Calu3 (cell line): ENCODE results near the gene TOP3A. TPM values are rescaled to one million over a fixed set of nuclear protein-coding genes. Genes with fewer than 3 reads are reported as not detected.

Source experiments
- BruUV-seq: library from RNA; stranded (reverse); fragments of 400-500 nt; replicated peaks from 2 replicates; lab custom pipeline; 2021; lab: Mats Ljungman, UMichigan
- CTCF ChIA-PET: fragments of 300-600 bp; sonication (Branson Sonifier 250); formaldehyde crosslinking; loops from one replicate; lab custom pipeline; 2022; ENCODE audit warnings: antibody characterized with exemption; lab: Charles Lee
- DNase-seq: peaks from one replicate; pipeline ENCODE4 v3.0.0; 2022
- H3K27ac Mint-ChIP-seq: one replicate; pipeline ENCODE4 v1.8.0; 2022; ENCODE audit warnings: mixed read lengths; ENCODE audit not compliant: unreplicated experiment
- H3K27me3 Mint-ChIP-seq: one replicate; pipeline ENCODE4 v1.8.0; 2022; ENCODE audit warnings: mixed read lengths; ENCODE audit not compliant: unreplicated experiment
- H3K36me3 Mint-ChIP-seq: one replicate; pipeline ENCODE4 v1.8.0; 2022; ENCODE audit warnings: mild to moderate bottlenecking, moderate library complexity, mixed read lengths; ENCODE audit not compliant: insufficient read depth, unreplicated experiment
- H3K4me1 Mint-ChIP-seq: one replicate; pipeline ENCODE4 v1.8.0; 2022; ENCODE audit warnings: mild to moderate bottlenecking, low read depth, mixed read lengths; ENCODE audit not compliant: unreplicated experiment
- H3K4me3 Mint-ChIP-seq: one replicate; pipeline ENCODE4 v1.8.0; 2022; ENCODE audit warnings: mild to moderate bottlenecking, low read depth, moderate library complexity, mixed read lengths; ENCODE audit not compliant: unreplicated experiment
- H3K9me3 Mint-ChIP-seq: one replicate; pipeline ENCODE4 v1.8.0; 2022; ENCODE audit warnings: low read depth, mixed read lengths; ENCODE audit not compliant: unreplicated experiment
- CTCF ChIP-seq: fragments of 200-600 bp; IDR thresholded peaks from one replicate; pipeline ENCODE4 v1.8.0; 2022; ENCODE audit warnings: antibody characterized with exemption; ENCODE audit not compliant: unreplicated experiment
- intact Hi-C: fragments of 100-400 bp; cut with micrococcal nuclease; formaldehyde crosslinking; loops from one replicate; pipeline ENCODE4 v1.10.0; 2022; ENCODE audit not compliant: unreplicated experiment
- total RNA-seq: library from RNA; stranded (reverse); gene quantifications from 2 replicates; pipeline ENCODE4 v1.2.3, GENCODE V29; 2022

Gene TOP3A
- total RNA-seq, 1 experiment from 2014 or later: 39.7 TPM

- intact Hi-C loops: no loop called here
- Mint-ChIP-seq H3K36me3 (peaks cover 5% of the 10 kb centered on the region), H3K9me3 (no peaks in the 10 kb centered on the region), H3K4me1 (peaks cover 8% of the 10 kb centered on the region), H3K27me3 (no peaks in the 10 kb centered on the region), H3K27ac (no peak overlapping the region), H3K4me3 (no peak overlapping the region)
- CTCF ChIA-PET: no interaction called here
- no TSS peak for BruUV-seq
- no peak for TF ChIP-seq CTCF
- DNase-seq: no peak
Observed at GRCh38 chr17:18233803-18234518, 80.8 kb downstream of the TOP3A start.

GRCh38 chr17:18231164-18231563, 83.6 kb downstream of the TOP3A start:
- intact Hi-C loops: no loop called here
- Mint-ChIP-seq H3K9me3 (no peaks in the 10 kb centered on the region), H3K36me3 (peaks cover 5% of the 10 kb centered on the region), H3K4me1 (peaks cover 5% of the 10 kb centered on the region), H3K4me3 (no peak overlapping the region), H3K27ac (no peak overlapping the region), H3K27me3 (no peaks in the 10 kb centered on the region)
- BruUV-seq: no TSS peak
- TF ChIP-seq CTCF: no peak
- DNase-seq: no peak
- CTCF ChIA-PET: no interaction called here

GRCh38 chr17:18230288-18231141, 84.3 kb downstream of the TOP3A start:
- TF ChIP-seq CTCF: no peak
- DNase-seq: no peak
- H3K27ac Mint-ChIP-seq: no peak overlapping the region
- no peaks in the 10 kb centered on the region for H3K4me1 Mint-ChIP-seq
- H3K4me3 Mint-ChIP-seq: no peak overlapping the region
- H3K36me3 Mint-ChIP-seq: peaks cover 10% of the 10 kb centered on the region
- CTCF ChIA-PET: no interaction called here
- intact Hi-C loops: no loop called here
- no peaks in the 10 kb centered on the region for H3K9me3 Mint-ChIP-seq
- H3K27me3 Mint-ChIP-seq: no peaks in the 10 kb centered on the region
- no TSS peak for BruUV-seq

GRCh38 chr17:18229771-18230170, 85.0 kb downstream of the TOP3A start:
- H3K4me3 Mint-ChIP-seq: no peak overlapping the region
- H3K36me3 Mint-ChIP-seq: peaks cover 14% of the 10 kb centered on the region
- no peaks in the 10 kb centered on the region for H3K9me3 Mint-ChIP-seq
- no peaks in the 10 kb centered on the region for H3K27me3 Mint-ChIP-seq
- TF ChIP-seq CTCF: no peak
- no peaks in the 10 kb centered on the region for H3K4me1 Mint-ChIP-seq
- no peak overlapping the region for H3K27ac Mint-ChIP-seq
- DNase-seq: no peak
- intact Hi-C loops: loop anchor here (10.0 kb wide), 1 partner anchor 85 kb away; no protein-coding TSS in a partner anchor
- CTCF ChIA-PET: no interaction called here
- BruUV-seq: no TSS peak
